CD4-positive, alpha-beta T cell treated with Interleukin-10 for 1 hour (primary cell): Measurements from ENCODE around the gene KCNJ6.
"Not testable (repeated sequence)": the region's sequence is repeated elsewhere in the genome, so short reads cannot be mapped to it uniquely, and the experiment has no call there.

Experiments used
- DNase-seq: peaks from one replicate; pipeline ENCODE4 v3.0.0-alpha.2; 2020

KCNJ6 gene

DNA sequence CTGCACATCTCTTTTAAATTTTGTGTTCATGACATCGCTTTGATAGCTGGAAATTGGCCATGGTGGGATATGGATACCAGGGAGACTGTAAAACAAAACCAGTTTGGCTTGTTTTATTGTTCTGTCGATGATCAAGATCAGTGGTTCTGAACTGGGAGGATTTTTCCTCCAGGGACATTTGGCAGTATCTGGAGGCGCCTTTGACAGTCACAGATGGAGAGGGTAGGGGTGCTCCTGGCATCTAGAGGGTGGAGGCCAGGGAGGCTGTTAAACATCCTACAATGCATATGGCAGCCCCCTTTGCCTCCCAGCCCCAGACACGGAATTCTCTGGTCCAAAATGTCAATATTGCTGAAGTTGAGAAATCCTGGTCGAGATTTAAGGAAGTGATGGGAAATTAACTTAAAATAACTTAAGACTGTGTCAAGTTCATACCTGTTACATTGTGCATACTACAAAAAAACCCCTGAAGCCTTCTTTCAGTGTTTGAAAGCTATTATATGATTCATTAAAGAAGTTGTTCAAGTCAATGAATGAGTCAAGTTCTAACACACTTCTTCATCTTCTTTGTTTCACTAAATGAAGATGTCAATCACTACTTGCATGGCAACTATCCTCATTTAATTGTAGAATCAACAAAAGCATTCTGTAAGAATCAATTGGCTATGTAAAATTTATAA, 150.9 kb downstream of the KCNJ6 start:
- DNase-seq, result no peak

DNA sequence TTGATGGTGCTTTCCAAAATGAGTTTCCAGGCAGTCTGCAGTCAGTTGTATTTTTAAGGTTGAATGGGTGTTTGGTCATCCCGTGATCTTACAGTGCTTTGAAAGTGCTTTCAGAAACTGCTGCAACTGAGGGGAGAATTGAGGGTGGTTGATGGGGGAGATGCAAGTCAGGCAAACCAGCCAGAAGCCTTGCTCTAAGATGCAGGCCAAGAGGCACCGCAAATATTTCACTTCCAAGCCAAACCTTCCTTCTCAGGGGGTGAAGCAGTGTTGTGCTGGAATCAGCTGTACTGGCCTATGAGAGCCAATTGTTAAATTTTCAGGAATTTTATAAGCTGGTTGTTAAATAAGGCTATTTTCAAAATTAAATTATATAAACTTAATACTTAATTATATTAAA, 151.6 kb downstream of the KCNJ6 start:
- DNase-seq, result no peak

DNA sequence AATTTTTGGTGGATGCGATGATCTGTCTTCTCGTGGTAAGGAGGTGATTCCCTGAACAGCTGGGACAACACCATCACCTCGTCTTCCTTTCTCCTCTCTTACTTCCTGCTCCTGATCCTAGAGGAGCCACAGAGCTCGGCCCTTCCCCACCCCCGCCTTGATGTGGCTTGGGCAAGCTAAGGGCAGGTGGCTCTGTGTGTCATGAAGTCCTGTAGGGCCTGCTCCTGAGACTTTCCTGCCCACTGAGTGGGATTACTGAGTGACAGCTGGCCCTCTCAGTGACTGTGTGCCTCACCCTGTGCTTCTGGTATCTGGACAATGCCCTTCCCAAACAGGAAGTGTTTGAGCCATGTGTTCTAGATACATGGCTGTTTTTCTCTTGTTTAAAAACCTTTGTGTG, 153.0 kb downstream of the KCNJ6 start:
- no peak for DNase-seq

- DNase-seq, result no peak
Observed at GRCh38 chr21:37762606-37763005, 153.7 kb downstream of the KCNJ6 start.

- DNase-seq, result not testable (repeated sequence)
Observed at GRCh38 chr21:37761406-37761805, 154.9 kb downstream of the KCNJ6 start.

- no peak for DNase-seq
Observed at GRCh38 chr21:37759777-37760176, 156.5 kb downstream of the KCNJ6 start.

GRCh38 chr21:37758982-37759381, 157.3 kb downstream of the KCNJ6 start:
- no peak for DNase-seq

- DNase-seq, result no peak
Observed at GRCh38 chr21:37757606-37758376, 158.5 kb downstream of the KCNJ6 start.

- no peak for DNase-seq
Observed at GRCh38 chr21:37753122-37753599, 163.1 kb downstream of the KCNJ6 start.

GRCh38 chr21:37751268-37751975, 164.8 kb downstream of the KCNJ6 start:
- no peak for DNase-seq

- no peak for DNase-seq
Observed at GRCh38 chr21:37749132-37749531, 167.1 kb downstream of the KCNJ6 start.

- DNase-seq, result no peak
Observed at GRCh38 chr21:37748351-37748750, 167.9 kb downstream of the KCNJ6 start.

- no peak for DNase-seq
Observed at GRCh38 chr21:37746849-37747248, 169.4 kb downstream of the KCNJ6 start.

DNA sequence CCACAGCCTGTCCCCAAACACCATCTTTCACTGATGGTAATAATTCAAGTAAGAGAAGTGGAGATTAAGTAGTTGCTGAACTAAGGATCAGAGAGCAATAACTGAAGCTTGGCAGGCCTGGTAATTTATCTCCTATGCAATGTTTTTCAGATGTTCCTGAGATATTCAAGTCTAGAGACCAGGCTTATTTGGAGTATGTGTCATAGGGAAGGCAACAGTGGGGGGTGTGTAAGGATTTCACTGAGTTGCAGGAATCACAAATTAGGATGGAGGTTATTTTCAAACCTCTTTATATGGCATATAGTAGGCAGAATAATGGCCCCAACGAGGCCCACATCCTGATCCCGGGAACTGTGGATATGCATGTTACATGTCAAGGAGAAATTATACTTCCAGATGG, 171.7 kb downstream of the KCNJ6 start:
- no peak for DNase-seq

DNA sequence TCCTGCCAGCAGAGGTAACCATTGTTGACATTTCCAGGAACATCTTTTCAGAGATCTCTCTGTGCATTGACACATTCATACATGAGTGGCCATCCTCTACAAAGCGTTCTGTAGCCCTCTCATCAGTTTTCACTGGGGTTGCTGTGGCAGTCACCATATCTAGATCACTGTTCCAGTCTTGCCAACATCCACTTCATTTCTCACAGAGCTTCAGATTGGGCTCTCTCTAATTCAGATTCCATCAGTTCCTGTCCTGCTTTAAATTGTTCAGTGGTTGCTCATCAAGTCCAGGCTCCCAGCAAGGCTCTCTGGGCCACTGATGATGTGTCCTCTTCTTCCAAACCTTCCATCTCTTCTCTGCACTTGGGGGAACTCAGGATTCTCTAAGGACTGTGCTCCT, 173.7 kb downstream of the KCNJ6 start:
- DNase-seq, result no peak

DNA sequence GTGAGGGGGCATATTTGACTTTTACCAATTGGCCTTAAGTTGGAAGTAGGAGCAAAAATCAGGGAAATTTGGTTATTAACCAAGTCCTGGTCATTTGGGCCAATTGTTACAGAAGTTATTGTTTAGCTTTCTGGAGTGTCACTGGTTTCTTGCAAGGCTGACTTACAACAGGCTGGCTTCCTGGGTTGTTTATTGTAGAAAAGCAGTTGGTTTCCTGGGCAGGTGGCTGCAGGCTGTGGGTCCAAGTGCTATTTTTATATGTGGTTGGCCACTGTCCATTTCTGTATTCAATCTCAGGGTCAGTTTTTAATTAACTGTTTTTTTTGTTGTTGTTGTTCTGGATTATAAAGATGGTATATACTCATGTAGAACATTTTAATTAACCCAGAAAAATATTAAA, 174.1 kb downstream of the KCNJ6 start:
- DNase-seq, result no peak

DNA sequence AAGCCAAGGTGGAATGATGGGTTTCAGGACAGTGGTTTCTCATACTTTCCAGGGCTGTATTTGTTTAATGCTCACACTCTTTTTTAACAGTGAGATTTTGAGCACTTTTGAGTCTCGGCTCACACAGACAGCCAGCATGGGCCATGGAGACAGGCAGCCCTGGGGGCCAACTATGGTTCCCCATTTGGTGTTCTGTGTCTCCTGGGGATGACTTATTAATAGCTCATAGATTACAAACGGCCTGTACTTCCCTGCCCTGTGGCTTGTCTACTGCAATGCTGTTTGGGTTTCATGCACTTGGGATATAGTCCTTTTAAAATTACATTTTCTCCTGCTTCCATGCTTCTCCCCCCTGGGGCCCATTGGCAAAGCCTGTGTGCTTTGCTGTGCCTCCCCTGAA, 178.3 kb downstream of the KCNJ6 start:
- DNase-seq, result no peak

- no peak for DNase-seq
Observed at GRCh38 chr21:37737507-37737906, 178.8 kb downstream of the KCNJ6 start.

- DNase-seq, result no peak
Observed at GRCh38 chr21:37734846-37735245, 181.4 kb downstream of the KCNJ6 start.

- DNase-seq, result no peak
Observed at GRCh38 chr21:37732927-37733326, 183.3 kb downstream of the KCNJ6 start.

DNA sequence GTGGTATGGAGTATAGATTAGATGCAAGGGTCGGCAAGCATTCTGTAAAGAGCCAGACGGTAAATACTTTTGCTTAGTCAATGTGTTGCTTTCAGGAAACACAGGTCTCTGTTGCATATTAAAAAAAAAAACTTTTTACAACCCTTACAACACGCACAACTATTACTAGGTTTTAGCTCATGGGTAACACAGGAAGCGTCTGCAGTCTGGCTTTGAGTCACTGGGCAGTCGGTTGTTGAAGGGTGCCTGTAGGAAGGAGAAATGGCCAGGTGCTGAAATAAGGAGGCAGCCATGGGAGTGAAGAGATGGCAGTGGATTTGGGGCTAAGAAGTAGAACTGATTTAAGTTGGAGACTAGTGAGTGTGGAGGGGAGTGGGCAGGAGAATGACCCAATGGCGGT, 192.1 kb downstream of the KCNJ6 start:
- DNase-seq, result no peak

DNA sequence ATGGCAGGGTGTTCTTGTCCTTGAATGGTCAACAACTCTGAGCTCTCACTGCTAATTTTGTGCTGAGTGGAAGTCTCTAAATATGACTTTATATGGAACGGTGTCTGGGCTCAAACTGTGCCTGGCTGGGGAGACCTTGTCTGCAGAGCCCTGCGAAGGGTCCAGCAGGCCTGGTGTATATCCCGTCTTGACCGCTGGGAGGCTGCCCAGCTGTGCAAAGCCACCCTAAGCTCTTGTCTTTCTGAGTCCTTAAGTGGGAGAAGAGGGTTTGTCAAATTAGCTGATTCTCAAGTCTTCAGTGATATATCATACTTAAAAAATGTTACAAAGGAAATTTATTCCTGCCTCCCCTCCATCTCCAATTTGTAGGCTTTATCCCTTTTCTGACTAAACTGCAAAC, 198.7 kb downstream of the KCNJ6 start:
- no peak for DNase-seq

DNA sequence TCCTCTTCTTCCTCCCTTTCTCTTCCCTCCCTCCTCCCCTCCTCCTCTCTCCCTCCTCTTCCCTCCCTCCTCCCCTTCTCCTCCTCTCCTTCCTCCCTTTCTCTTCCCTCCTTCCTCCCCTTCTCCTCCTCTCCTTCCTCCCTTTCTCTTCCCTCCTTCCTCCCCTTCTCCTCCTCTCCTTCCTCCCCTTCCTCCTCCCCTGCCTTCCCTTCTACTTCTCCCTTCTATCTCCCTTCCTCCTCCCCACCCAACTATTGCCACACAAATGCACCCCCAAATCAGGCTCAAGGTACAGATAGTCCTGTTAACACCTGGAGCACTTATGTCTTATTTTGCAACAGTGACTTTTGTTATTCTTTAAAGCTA, 203.7 kb downstream of the KCNJ6 start:
- not testable (repeated sequence) for DNase-seq
